ENCODE results near the gene PDE4D. TPM values are rescaled to one million over a fixed set of nuclear protein-coding genes. Genes with fewer than 3 reads are reported as not detected.
"Not testable (repeated sequence)": the region's sequence is repeated elsewhere in the genome, so short reads cannot be mapped to it uniquely, and the experiment has no call there.

Gene PDE4D
- total RNA-seq, 1 experiment from 2014 or later, result 2.4 TPM

DNA sequence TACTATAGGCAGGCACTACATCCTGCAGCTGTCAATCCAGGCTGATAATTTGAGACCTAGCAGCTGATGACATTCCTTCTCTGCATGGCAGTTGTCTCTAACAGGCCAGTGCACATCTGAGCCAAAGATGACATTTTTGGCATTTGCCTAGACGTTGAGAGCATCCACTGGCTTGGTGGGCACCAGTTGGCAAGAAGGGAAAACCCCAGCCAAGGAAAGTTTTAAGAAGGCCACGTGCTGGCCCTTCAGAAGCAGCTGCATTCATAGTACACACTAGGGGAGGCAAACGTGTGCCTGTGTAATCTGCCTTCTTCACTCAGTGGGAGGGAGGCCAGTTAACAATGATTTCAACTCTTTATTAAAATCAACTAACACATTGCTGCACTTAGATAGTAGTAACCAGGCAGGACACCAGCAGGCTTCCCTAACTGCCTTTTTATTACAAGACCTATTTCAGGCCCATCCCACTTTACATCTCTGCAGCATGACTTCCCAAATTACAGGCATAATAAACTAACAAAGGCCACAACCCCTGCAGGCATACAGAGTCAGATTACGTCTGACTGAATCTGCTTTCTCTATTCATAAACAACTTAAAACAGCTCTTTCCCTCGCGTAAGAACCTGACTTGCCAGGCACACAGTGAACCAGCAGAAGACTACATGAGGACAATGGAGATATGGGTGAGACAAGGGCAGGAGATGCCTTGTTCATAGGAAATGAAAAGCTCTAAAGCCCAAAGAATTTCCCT, 576.3 kb downstream of the PDE4D start:
- CTCF ChIA-PET, result interaction anchor here (1.7 kb wide), 1 partner anchor 129 kb away, joined by 4 read pairs; no protein-coding TSS in a partner anchor
- no peaks in the 10 kb centered on the region for H3K36me3 ChIP-seq (ENCODE audit: control insufficient read depth, insufficient read depth, low read length)
- no peaks in the 10 kb centered on the region for H3K9me3 ChIP-seq (ENCODE audit: control insufficient read depth, insufficient read depth, low read depth, low read length)
- H3K27ac ChIP-seq (ENCODE audit: low read length), result no peak overlapping the region
- ATAC-seq, result peak; percentile 62; the same call in 1 of the 2 replicates
- intact Hi-C loops (cut with micrococcal nuclease; ENCODE audit: unreplicated experiment) (no loop called here), in situ Hi-C loops (cut with HindIII; ENCODE audit: low pct_unique_long_range_greater_than_20kb, low sequenced_read_pairs) (no loop called here)
- no peaks in the 10 kb centered on the region for H3K27me3 ChIP-seq (ENCODE audit: control insufficient read depth, insufficient read depth, low read length)
- no peak for DNase-seq (ENCODE audit: low read depth, low spot score)
- TF ChIP-seq TCF7L2 (IDR thresholded peaks at IDR 0.05; ENCODE audit: low read depth, low read length) (no peak), SIN3A (IDR thresholded peaks at IDR 0.05; ENCODE audit: borderline replicate concordance, insufficient read depth, low read depth, low read length) (no peak), POLR2AphosphoS5 (IDR thresholded peaks at IDR 0.05; ENCODE audit: low read depth, low read length) (no peak)
- TF ChIP-seq, protein P1, sequence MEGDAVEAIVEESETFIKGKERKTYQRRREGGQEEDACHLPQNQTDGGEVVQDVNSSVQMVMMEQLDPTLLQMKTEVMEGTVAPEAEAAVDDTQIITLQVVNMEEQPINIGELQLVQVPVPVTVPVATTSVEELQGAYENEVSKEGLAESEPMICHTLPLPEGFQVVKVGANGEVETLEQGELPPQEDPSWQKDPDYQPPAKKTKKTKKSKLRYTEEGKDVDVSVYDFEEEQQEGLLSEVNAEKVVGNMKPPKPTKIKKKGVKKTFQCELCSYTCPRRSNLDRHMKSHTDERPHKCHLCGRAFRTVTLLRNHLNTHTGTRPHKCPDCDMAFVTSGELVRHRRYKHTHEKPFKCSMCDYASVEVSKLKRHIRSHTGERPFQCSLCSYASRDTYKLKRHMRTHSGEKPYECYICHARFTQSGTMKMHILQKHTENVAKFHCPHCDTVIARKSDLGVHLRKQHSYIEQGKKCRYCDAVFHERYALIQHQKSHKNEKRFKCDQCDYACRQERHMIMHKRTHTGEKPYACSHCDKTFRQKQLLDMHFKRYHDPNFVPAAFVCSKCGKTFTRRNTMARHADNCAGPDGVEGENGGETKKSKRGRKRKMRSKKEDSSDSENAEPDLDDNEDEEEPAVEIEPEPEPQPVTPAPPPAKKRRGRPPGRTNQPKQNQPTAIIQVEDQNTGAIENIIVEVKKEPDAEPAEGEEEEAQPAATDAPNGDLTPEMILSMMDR (IDR thresholded peaks at IDR 0.05), result no peak
- TF ChIP-seq, protein P2, sequence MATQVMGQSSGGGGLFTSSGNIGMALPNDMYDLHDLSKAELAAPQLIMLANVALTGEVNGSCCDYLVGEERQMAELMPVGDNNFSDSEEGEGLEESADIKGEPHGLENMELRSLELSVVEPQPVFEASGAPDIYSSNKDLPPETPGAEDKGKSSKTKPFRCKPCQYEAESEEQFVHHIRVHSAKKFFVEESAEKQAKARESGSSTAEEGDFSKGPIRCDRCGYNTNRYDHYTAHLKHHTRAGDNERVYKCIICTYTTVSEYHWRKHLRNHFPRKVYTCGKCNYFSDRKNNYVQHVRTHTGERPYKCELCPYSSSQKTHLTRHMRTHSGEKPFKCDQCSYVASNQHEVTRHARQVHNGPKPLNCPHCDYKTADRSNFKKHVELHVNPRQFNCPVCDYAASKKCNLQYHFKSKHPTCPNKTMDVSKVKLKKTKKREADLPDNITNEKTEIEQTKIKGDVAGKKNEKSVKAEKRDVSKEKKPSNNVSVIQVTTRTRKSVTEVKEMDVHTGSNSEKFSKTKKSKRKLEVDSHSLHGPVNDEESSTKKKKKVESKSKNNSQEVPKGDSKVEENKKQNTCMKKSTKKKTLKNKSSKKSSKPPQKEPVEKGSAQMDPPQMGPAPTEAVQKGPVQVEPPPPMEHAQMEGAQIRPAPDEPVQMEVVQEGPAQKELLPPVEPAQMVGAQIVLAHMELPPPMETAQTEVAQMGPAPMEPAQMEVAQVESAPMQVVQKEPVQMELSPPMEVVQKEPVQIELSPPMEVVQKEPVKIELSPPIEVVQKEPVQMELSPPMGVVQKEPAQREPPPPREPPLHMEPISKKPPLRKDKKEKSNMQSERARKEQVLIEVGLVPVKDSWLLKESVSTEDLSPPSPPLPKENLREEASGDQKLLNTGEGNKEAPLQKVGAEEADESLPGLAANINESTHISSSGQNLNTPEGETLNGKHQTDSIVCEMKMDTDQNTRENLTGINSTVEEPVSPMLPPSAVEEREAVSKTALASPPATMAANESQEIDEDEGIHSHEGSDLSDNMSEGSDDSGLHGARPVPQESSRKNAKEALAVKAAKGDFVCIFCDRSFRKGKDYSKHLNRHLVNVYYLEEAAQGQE (IDR thresholded peaks at IDR 0.05; ENCODE audit: insufficient read depth in 1 of 2, low read depth in 2 of 2, low read length in 1 of 2), result no peak
- no TSS peak for BruUV-seq (replicated peaks)
- no peaks in the 10 kb centered on the region for H3K4me1 ChIP-seq (ENCODE audit: control insufficient read depth, insufficient read depth, low read length)
- POLR2A ChIA-PET, result no interaction called here
- H3K4me3 ChIP-seq (ENCODE audit: low read depth in 2 of 2, low read length in 2 of 2), result peak overlapping the region in 1 of 2 experiments; percentile 12; a peak in 1 of 4 replicates

DNA sequence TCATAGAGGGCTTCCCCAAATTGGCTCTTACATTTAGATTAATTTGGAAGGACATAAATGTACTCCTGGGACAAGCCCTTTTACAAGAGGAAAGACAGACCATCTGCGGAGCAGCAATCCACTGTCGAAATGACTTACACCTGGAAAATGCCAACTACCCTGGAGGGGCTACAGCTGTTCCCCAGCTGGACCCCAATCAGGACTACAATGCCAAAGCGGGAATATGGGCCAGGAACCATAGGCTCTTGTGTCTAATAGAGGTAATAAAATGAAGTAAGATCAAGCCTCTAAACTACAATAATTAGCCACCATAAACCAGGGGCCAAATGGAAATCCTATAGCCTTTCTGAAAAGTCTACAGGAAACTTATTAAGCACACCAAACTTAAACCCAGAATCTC, 581.3 kb downstream of the PDE4D start:
- DNase-seq (ENCODE audit: low read depth, low spot score) (no peak), ATAC-seq (no peak)
- no peak overlapping the region for H3K4me3 ChIP-seq (ENCODE audit: low read depth in 2 of 2, low read length in 2 of 2)
- no peak for TF ChIP-seq POLR2AphosphoS5 (IDR thresholded peaks at IDR 0.05; ENCODE audit: low read depth, low read length)
- TF ChIP-seq, protein P1 (IDR thresholded peaks at IDR 0.05), result no peak
- no peak for TF ChIP-seq TCF7L2 (IDR thresholded peaks at IDR 0.05; ENCODE audit: low read depth, low read length)
- H3K36me3 ChIP-seq (ENCODE audit: control insufficient read depth, insufficient read depth, low read length), result no peaks in the 10 kb centered on the region
- H3K27me3 ChIP-seq (ENCODE audit: control insufficient read depth, insufficient read depth, low read length), result no peaks in the 10 kb centered on the region
- intact Hi-C loops (cut with micrococcal nuclease; ENCODE audit: unreplicated experiment) (no loop called here), in situ Hi-C loops (cut with HindIII; ENCODE audit: low pct_unique_long_range_greater_than_20kb, low sequenced_read_pairs) (no loop called here)
- H3K4me1 ChIP-seq (ENCODE audit: control insufficient read depth, insufficient read depth, low read length), result no peaks in the 10 kb centered on the region
- H3K27ac ChIP-seq (ENCODE audit: low read length), result no peak overlapping the region
- H3K9me3 ChIP-seq (ENCODE audit: control insufficient read depth, insufficient read depth, low read depth, low read length), result no peaks in the 10 kb centered on the region
- ChIA-PET POLR2A (no interaction called here), CTCF (no interaction called here)
- BruUV-seq (replicated peaks), result no TSS peak

DNA sequence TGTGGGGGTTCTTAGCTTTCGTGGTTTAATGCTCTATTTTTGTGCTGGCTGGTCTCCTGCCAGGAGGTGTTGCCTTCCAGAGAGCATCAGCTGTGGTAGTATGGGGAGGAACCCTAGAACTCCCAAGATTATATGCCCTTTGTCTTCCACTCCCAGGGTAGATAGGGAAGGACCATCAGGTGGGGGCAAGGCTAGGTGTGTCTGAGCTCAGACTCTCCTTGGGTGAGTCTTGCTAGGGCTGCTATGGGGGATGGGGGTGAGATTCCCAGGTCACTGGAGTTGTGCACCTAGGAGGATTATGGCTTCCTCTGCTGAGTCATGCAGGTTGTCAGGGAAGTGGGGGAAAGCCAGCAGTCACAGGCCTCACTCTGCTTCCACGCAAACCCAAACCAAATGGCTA, 584.8 kb downstream of the PDE4D start:
- CTCF ChIA-PET; H3K4me1 ChIP-seq (ENCODE audit: control insufficient read depth, insufficient read depth, low read length); H3K27me3 ChIP-seq (ENCODE audit: control insufficient read depth, insufficient read depth, low read length); H3K4me3 ChIP-seq (ENCODE audit: low read depth in 2 of 2, low read length in 2 of 2); ATAC-seq; DNase-seq (ENCODE audit: low read depth, low spot score); BruUV-seq (replicated peaks); H3K36me3 ChIP-seq (ENCODE audit: control insufficient read depth, insufficient read depth, low read length); in situ Hi-C loops (cut with HindIII; ENCODE audit: low pct_unique_long_range_greater_than_20kb, low sequenced_read_pairs); H3K27ac ChIP-seq (ENCODE audit: low read length); POLR2A ChIA-PET; H3K9me3 ChIP-seq (ENCODE audit: control insufficient read depth, insufficient read depth, low read depth, low read length); intact Hi-C loops (cut with micrococcal nuclease; ENCODE audit: unreplicated experiment): not testable (repeated sequence)
